Hematopoietic multipotent progenitor cell treated with erythropoietin and hydrocortisone succinate and interleukin-3 and kit ligand, for 15 days (in vitro differentiated cells): ENCODE results near the gene LUZP1.
A peak's percentile ranks its signal among the peaks of the same experiment; 100 is the strongest.

Experiments
- DNase-seq: peaks from one replicate; pipeline ENCODE4 v3.0.0-alpha.2; 2015; ENCODE audit warnings: low spot score

LUZP1 gene

GRCh38 chr1:23116216-23116836, 52.3 kb downstream of the LUZP1 start:
- DNase-seq: no peak

- no peak for DNase-seq
Observed at GRCh38 chr1:23114424-23115079, 54.1 kb downstream of the LUZP1 start.

GRCh38 chr1:23111600-23112535, 56.8 kb downstream of the LUZP1 start:
- no peak for DNase-seq

GRCh38 chr1:23110391-23110790, 58.3 kb downstream of the LUZP1 start:
- DNase-seq: no peak

- DNase-seq: no peak
Observed at GRCh38 chr1:23108918-23109533, 59.6 kb downstream of the LUZP1 start.

- DNase-seq: no peak
Observed at GRCh38 chr1:23103001-23103889, 65.4 kb downstream of the LUZP1 start.

GRCh38 chr1:23102289-23102688, 66.4 kb downstream of the LUZP1 start:
- DNase-seq: no peak

- DNase-seq: no peak
Observed at GRCh38 chr1:23101887-23102286, 66.8 kb downstream of the LUZP1 start.

GRCh38 chr1:23101101-23101827, 67.4 kb downstream of the LUZP1 start:
- no peak for DNase-seq

- no peak for DNase-seq
Observed at GRCh38 chr1:23100074-23100748, 68.4 kb downstream of the LUZP1 start.

- DNase-seq: no peak
Observed at GRCh38 chr1:23099171-23099536, 69.5 kb downstream of the LUZP1 start.

GRCh38 chr1:23098463-23099170, 70.0 kb downstream of the LUZP1 start:
- peak; percentile 77 for DNase-seq

- DNase-seq: no peak
Observed at GRCh38 chr1:23097316-23097715, 71.3 kb downstream of the LUZP1 start.

- DNase-seq: no peak
Observed at GRCh38 chr1:23092447-23092846, 76.2 kb downstream of the LUZP1 start.

- DNase-seq: no peak
Observed at GRCh38 chr1:23091545-23091944, 77.1 kb downstream of the LUZP1 start.

GRCh38 chr1:23090056-23090455, 78.6 kb downstream of the LUZP1 start:
- no peak for DNase-seq

- no peak for DNase-seq
Observed at GRCh38 chr1:23088027-23088426, 80.6 kb downstream of the LUZP1 start.

GRCh38 chr1:23085696-23086095, 83.0 kb downstream of the LUZP1 start:
- no peak for DNase-seq

- DNase-seq: no peak
Observed at GRCh38 chr1:23084880-23085279, 83.8 kb downstream of the LUZP1 start.
